ENCODE measurements around the gene PPP3R1.

The PPP3R1 gene

DNA sequence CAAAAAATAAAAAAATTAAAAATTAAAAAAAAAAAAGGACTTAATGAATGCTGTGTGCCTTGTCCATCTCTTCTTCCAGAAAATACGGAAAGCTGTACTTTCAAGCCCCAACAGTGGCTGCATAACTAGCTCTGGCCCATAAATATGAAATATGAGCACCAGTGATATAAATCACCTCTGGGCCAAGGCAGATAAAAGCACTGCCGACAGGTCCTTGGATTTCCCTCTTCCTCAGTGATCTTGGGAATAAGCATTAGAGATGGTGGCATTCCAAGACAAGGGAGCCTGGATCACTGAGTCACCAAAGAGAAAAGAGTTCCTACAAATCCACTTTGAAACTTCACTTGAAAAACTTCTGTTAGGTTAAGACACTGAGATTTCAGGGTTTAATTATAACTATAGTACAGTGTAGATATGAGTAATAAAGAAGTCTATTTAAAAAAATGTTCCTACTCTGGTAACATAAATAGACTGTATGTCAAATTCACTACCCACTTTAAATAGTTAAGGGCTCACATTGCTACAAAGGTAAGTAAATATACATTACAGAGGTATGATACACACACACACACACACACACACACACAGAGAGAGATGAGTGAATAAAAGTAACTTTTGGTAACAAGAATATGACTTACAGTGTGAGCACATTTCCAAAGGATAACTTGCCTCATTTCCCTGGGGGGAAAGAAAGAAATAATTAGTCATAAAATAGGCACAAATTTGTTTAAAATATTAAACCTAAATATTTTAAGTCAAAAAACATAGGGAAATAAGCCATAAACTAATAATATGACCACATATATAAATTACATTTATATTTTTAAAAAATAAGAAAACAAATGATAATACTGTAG is 35.6 kb downstream of the PPP3R1 start:
- H3K27me3 ChIP-seq (ENCODE audit: control insufficient read depth, insufficient read depth, low read length): no peaks in the 10 kb centered on the region
- no peaks in the 10 kb centered on the region for H3K4me1 ChIP-seq (ENCODE audit: control insufficient read depth, insufficient read depth, low read length)
- DNase-seq (ENCODE audit: low read depth, low spot score): no peak
- H3K27ac ChIP-seq (ENCODE audit: low read length): no peak overlapping the region
- H3K9me3 ChIP-seq (ENCODE audit: control insufficient read depth, insufficient read depth, low read length): no peaks in the 10 kb centered on the region
- no peak overlapping the region for H3K4me3 ChIP-seq (ENCODE audit: low read length)
- H3K36me3 ChIP-seq (ENCODE audit: control insufficient read depth, insufficient read depth, low read length): no peaks in the 10 kb centered on the region
- WGBS (ENCODE audit: insufficient coverage, insufficient read length): no CpG with 5 or more reads among the region's 2 CpGs

DNA sequence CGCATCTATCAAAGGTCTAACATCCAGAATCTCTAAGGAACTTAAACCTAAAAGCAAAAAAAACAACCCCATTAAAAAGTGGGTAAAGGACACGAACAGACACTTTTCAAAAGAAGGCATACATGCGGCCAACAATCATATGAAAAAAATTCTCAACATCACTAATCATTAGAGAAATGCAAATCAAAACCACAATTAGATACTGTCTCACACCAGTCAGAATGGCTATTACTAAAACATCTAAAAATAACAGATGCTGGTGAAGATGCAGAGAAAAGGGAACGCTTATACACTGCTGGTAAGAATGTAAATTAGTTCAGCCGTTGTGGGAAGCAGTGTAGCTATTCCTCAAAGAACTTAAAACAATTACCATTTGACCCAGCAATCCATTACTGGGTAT is 38.0 kb downstream of the PPP3R1 start:
- no peaks in the 10 kb centered on the region for H3K4me1 ChIP-seq (ENCODE audit: control insufficient read depth, insufficient read depth, low read length)
- no peaks in the 10 kb centered on the region for H3K27me3 ChIP-seq (ENCODE audit: control insufficient read depth, insufficient read depth, low read length)
- H3K27ac ChIP-seq (ENCODE audit: low read length): no peak overlapping the region
- no peak overlapping the region for H3K4me3 ChIP-seq (ENCODE audit: low read length)
- no peaks in the 10 kb centered on the region for H3K9me3 ChIP-seq (ENCODE audit: control insufficient read depth, insufficient read depth, low read length)
- no peaks in the 10 kb centered on the region for H3K36me3 ChIP-seq (ENCODE audit: control insufficient read depth, insufficient read depth, low read length)
- no peak for DNase-seq (ENCODE audit: low read depth, low spot score)
- WGBS (ENCODE audit: insufficient coverage, insufficient read length): no CpG with 5 or more reads among the region's 5 CpGs

DNA sequence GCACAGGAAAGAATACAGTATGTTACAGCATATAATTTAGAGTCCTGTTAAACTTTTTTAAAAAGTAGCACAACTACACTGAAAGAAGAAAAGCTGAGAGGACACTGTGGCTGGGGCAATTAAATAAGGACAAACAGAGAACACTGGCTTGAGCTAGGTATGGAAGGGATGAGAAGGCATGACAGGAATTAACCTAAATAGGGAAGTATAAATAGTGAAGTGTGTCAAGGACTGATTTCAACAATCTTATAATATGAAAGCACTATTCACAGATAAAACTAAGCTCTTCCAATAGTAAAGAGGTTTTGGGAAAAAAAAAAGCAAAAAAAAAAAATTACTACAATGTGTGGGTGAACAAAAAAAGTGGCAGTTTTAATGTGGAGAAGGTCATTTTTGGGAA is 45.5 kb downstream of the PPP3R1 start:
- no peak overlapping the region for H3K27ac ChIP-seq (ENCODE audit: low read length)
- H3K27me3 ChIP-seq (ENCODE audit: control insufficient read depth, insufficient read depth, low read length): no peaks in the 10 kb centered on the region
- H3K36me3 ChIP-seq (ENCODE audit: control insufficient read depth, insufficient read depth, low read length): no peaks in the 10 kb centered on the region
- DNase-seq (ENCODE audit: low read depth, low spot score): no peak
- H3K9me3 ChIP-seq (ENCODE audit: control insufficient read depth, insufficient read depth, low read length): no peaks in the 10 kb centered on the region
- no peaks in the 10 kb centered on the region for H3K4me1 ChIP-seq (ENCODE audit: control insufficient read depth, insufficient read depth, low read length)
- no peak overlapping the region for H3K4me3 ChIP-seq (ENCODE audit: low read length)

- no peak for DNase-seq (ENCODE audit: low read depth, low spot score)
- no CpG with 5 or more reads among the region's 3 CpGs for WGBS (ENCODE audit: insufficient coverage, insufficient read length)
- H3K36me3 ChIP-seq (ENCODE audit: control insufficient read depth, insufficient read depth, low read length): no peaks in the 10 kb centered on the region
- no peak overlapping the region for H3K27ac ChIP-seq (ENCODE audit: low read length)
- no peaks in the 10 kb centered on the region for H3K27me3 ChIP-seq (ENCODE audit: control insufficient read depth, insufficient read depth, low read length)
- H3K4me3 ChIP-seq (ENCODE audit: low read length): no peak overlapping the region
- no peaks in the 10 kb centered on the region for H3K4me1 ChIP-seq (ENCODE audit: control insufficient read depth, insufficient read depth, low read length)
- H3K9me3 ChIP-seq (ENCODE audit: control insufficient read depth, insufficient read depth, low read length): no peaks in the 10 kb centered on the region
Measured at GRCh38 chr2:68203587-68203986, 48.7 kb downstream of the PPP3R1 start.

- DNase-seq (ENCODE audit: low read depth, low spot score): no peak
- H3K27ac ChIP-seq (ENCODE audit: low read length): no peak overlapping the region
- no peak overlapping the region for H3K4me3 ChIP-seq (ENCODE audit: low read length)
- H3K4me1 ChIP-seq (ENCODE audit: control insufficient read depth, insufficient read depth, low read length): no peaks in the 10 kb centered on the region
- H3K27me3 ChIP-seq (ENCODE audit: control insufficient read depth, insufficient read depth, low read length): no peaks in the 10 kb centered on the region
- no CpG with 5 or more reads among the region's 4 CpGs for WGBS (ENCODE audit: insufficient coverage, insufficient read length)
- H3K36me3 ChIP-seq (ENCODE audit: control insufficient read depth, insufficient read depth, low read length): no peaks in the 10 kb centered on the region
- H3K9me3 ChIP-seq (ENCODE audit: control insufficient read depth, insufficient read depth, low read length): no peaks in the 10 kb centered on the region
Measured at GRCh38 chr2:68200157-68200787, 52.1 kb downstream of the PPP3R1 start.

DNA sequence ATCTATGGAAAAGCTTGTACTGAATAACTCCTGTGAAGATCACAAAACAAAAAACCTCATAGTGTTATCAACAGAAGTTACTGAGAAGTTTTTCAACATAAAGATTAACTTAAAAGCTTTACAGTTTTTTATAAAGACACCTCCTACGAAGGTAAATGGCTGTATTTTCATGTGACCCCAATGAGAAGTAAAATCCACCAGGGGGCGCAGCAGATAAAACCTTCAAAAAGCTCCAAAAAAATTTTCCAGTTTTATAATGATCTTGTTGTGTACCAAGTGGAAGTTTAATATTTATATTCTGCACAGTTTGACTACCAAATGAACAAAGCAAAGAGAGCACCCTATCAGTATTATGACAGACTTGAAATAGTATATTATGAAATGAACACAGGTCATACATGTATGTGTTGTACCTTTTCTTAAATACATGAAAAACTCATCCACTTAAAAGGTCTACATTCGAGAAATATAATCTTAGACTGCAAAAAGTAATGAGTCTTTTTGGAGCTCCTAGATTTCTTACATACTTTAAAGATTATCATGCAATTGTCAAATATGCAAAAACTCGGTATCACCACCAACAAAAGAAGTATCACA is 56.1 kb downstream of the PPP3R1 start:
- no CpG with 5 or more reads among the region's 4 CpGs for WGBS (ENCODE audit: insufficient coverage, insufficient read length)
- DNase-seq (ENCODE audit: low read depth, low spot score): no peak
- no peaks in the 10 kb centered on the region for H3K27me3 ChIP-seq (ENCODE audit: control insufficient read depth, insufficient read depth, low read length)
- H3K4me1 ChIP-seq (ENCODE audit: control insufficient read depth, insufficient read depth, low read length): no peaks in the 10 kb centered on the region
- H3K36me3 ChIP-seq (ENCODE audit: control insufficient read depth, insufficient read depth, low read length): no peaks in the 10 kb centered on the region
- no peak overlapping the region for H3K4me3 ChIP-seq (ENCODE audit: low read length)
- no peak overlapping the region for H3K27ac ChIP-seq (ENCODE audit: low read length)
- no peaks in the 10 kb centered on the region for H3K9me3 ChIP-seq (ENCODE audit: control insufficient read depth, insufficient read depth, low read length)

DNA sequence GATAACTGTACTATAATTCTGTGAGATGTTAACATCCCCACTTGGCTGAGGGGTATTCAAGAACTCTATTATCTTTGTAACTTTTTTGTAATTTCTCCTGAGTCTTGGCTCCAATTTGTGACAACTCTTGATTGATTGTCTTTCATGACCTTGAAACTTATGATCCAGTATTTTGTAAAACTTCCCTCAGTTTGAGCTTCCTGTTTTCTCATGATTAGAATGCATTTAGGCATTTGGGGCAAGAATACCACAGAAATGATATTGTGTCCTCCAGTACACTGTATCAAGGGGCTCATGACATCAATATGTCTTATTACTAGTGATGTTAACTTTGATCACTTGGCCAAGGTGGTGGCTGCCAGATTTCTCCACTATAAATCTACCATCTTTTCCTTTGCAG is 57.2 kb downstream of the PPP3R1 start:
- no peak overlapping the region for H3K4me3 ChIP-seq (ENCODE audit: low read length)
- H3K9me3 ChIP-seq (ENCODE audit: control insufficient read depth, insufficient read depth, low read length): no peaks in the 10 kb centered on the region
- H3K36me3 ChIP-seq (ENCODE audit: control insufficient read depth, insufficient read depth, low read length): no peaks in the 10 kb centered on the region
- H3K27me3 ChIP-seq (ENCODE audit: control insufficient read depth, insufficient read depth, low read length): no peaks in the 10 kb centered on the region
- no peak overlapping the region for H3K27ac ChIP-seq (ENCODE audit: low read length)
- H3K4me1 ChIP-seq (ENCODE audit: control insufficient read depth, insufficient read depth, low read length): no peaks in the 10 kb centered on the region
- DNase-seq (ENCODE audit: low read depth, low spot score): no peak

- Histone ChIP-seq H3K36me3 (ENCODE audit: control insufficient read depth, insufficient read depth, low read length) (no peaks in the 10 kb centered on the region), H3K9me3 (ENCODE audit: control insufficient read depth, insufficient read depth, low read length) (no peaks in the 10 kb centered on the region), H3K27me3 (ENCODE audit: control insufficient read depth, insufficient read depth, low read length) (no peaks in the 10 kb centered on the region), H3K4me1 (ENCODE audit: control insufficient read depth, insufficient read depth, low read length) (no peaks in the 10 kb centered on the region), H3K27ac (ENCODE audit: low read length) (no peak overlapping the region), H3K4me3 (ENCODE audit: low read length) (no peak overlapping the region)
- DNase-seq (ENCODE audit: low read depth, low spot score): no peak
- WGBS (ENCODE audit: insufficient coverage, insufficient read length): no CpG with 5 or more reads among the region's 4 CpGs
Measured at GRCh38 chr2:68193787-68194372, 58.5 kb downstream of the PPP3R1 start.

GRCh38 chr2:68193144-68193543 is 59.2 kb downstream of the PPP3R1 start:
- no peak for DNase-seq (ENCODE audit: low read depth, low spot score)

GRCh38 chr2:68190991-68191731 is 61.2 kb downstream of the PPP3R1 start:
- Histone ChIP-seq H3K4me1 (ENCODE audit: control insufficient read depth, insufficient read depth, low read length) (no peaks in the 10 kb centered on the region), H3K9me3 (ENCODE audit: control insufficient read depth, insufficient read depth, low read length) (no peaks in the 10 kb centered on the region), H3K4me3 (ENCODE audit: low read length) (no peak overlapping the region), H3K27ac (ENCODE audit: low read length) (no peak overlapping the region), H3K27me3 (ENCODE audit: control insufficient read depth, insufficient read depth, low read length) (no peaks in the 10 kb centered on the region), H3K36me3 (ENCODE audit: control insufficient read depth, insufficient read depth, low read length) (no peaks in the 10 kb centered on the region)
- WGBS (ENCODE audit: insufficient coverage, insufficient read length): no CpG with 5 or more reads among the region's 3 CpGs
- no peak for DNase-seq (ENCODE audit: low read depth, low spot score)

More at GRCh38 chr2:68193144-68193543, 59.2 kb downstream of the PPP3R1 start:
- no peak overlapping the region for H3K4me3 ChIP-seq (ENCODE audit: low read length)
- H3K4me1 ChIP-seq (ENCODE audit: control insufficient read depth, insufficient read depth, low read length): no peaks in the 10 kb centered on the region
- H3K27me3 ChIP-seq (ENCODE audit: control insufficient read depth, insufficient read depth, low read length): no peaks in the 10 kb centered on the region
- H3K36me3 ChIP-seq (ENCODE audit: control insufficient read depth, insufficient read depth, low read length): no peaks in the 10 kb centered on the region
- no peaks in the 10 kb centered on the region for H3K9me3 ChIP-seq (ENCODE audit: control insufficient read depth, insufficient read depth, low read length)
- no peak overlapping the region for H3K27ac ChIP-seq (ENCODE audit: low read length)
- WGBS (ENCODE audit: insufficient coverage, insufficient read length): no CpG with 5 or more reads among the region's 3 CpGs
